NCI-H1417 (cell line): ENCODE data around the gene CSNK1A1.

Source experiments
- DNase-seq, 3 experiments: peaks; one replicate each; lab custom pipeline; 2025; lab: John Stamatoyannopoulos, UW

CSNK1A1 gene

DNA sequence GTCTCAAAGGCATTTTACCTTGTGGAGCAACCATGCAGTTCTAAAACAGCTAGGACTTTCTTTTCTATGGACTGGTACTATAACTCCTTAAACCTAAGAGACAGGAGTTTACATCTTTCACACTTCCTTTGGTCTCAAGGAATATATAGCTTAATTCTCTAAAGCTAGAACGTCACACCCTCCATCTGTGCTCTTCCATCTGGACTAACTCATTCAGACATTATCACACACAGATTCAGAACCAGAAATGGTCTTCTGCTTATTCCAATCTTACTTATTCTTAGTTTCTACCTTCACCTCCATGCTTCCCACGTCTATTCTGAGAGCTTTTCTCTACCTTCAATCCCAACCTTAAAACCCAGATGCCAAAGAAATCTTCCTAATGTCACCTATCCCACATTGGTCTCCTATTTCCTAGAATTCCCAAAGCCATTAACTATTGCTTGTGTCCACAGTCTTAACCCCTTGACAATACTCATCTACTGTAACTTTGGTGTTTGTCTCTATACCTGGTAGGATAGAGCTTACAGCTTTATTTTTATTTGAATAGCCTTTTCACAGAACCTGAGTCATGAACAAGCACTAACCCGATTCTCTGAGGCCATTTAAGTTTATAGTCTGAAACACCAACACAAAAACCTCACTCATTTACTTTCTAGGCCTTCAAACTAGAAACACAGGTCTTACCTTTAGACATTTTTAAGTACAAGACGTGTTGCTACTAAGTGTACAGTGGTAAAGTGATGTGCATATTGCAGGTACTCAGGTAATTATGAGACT is 22.8 kb downstream of the CSNK1A1 start:
- DNase-seq, result no peak

DNA sequence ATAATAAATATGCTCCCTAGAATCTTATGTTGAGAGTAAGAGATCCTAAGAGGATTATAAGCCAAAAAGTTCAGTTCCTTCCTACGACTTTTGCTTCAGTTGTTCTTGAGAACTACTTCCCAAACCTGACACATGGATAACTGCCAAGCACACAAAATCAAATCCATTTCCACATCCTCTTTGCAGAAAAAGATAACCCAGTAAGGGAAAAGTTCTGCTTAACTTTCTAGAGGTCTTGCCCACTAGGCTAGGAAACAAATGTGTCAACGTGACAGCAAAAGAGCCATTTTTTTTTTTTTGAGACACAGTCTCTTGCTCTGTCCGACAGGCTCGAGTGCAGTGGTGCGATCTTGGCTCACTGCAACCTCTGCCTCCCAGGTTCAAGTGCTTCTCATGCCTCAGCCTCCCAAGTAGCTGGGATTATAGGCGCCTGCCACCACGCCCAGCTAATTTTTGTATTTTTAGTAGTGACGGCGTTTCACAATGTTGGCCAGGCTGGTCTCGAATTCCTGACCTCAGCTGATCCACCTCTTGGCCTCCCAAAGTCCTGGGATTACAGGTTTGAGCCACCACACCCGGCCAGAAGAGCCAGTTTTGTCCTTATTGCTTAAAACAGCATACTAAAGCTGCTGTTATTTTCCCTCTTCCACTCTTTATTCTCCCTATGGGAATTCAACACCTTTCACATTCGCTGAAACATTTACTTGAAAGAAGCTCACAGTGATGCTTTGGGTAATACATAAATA is 24.2 kb downstream of the CSNK1A1 start:
- no peak for DNase-seq

DNA sequence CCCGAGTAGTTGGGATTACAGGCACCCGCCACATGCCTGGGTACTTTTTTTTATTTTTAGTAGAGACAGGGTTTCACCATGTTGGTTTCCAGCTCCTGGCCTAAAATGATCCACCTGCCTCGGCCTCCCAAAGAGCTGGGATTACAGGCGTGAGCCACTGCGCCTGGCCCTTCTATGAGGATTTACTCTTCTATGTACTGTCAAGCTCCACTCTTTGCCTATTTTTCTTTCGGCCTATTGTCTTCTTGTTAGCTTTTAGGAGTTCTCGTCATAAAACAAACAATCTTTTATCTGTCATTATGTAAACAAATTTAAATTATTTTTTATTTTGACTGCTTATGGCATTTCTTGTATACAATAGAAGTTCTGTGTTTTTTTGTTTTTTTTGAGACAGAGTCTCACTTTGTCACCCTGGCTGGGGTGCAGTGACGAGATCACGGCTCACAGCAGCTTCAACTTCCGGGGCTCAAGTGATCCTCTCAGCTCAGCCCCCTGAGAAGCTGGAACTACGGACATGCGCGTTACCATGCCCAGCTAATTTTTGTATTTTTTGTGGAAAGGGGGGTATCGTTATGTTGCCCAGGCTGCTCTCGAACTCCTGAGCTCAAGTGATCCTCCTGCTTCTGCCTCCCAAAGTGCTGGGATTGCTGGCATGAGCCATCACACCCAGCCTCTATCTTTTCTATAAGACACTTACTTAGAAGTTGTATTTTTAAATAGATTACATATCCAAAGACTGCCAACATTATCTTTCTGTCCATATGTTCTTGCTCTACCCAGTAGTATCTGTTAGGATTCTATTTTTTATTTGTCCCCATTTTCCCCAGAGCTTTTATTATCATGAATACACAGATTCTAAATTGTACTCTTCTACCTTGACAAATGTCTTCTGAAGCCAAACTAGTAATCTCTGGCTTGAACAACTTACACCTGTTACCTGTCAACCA is 29.2 kb downstream of the CSNK1A1 start:
- no peak for DNase-seq

DNA sequence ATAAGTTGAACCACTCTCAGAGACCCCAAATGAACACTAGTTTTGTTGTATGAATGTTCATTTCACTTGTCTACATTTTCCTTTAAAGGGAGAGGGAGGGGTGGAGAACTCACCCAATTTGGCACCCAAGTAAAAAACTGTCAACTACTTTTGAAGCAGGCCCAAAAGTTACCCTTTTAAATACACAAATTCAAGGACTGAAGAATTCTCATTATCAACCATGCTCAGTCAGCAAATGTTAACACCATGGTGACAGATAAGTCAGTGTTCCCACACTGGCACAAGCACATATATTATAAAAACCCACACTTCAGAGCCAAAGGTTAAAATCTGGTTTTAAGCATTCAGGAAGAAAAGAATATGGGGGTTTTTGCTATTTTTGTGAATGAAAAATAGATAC is 31.6 kb downstream of the CSNK1A1 start:
- no peak for DNase-seq

DNA sequence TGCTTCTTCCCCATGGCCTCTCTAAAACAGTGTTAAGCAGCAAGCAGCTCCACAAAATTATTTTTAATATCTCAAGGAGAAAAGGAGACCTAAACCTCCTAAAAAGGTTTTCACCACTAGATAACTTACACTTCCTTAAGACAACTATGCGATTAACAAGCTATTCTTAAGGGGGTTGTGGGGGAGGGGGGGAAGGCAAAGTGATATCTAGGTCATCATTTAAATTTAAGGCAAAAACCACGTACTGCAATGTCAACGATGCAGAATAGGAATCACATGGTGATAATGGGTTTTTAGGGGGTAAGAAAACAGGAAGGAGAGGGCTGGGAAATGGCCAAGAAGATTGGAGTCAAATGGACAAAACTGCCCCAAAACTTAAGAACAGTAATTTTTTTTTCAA is 32.6 kb downstream of the CSNK1A1 start:
- DNase-seq, result no peak

DNA sequence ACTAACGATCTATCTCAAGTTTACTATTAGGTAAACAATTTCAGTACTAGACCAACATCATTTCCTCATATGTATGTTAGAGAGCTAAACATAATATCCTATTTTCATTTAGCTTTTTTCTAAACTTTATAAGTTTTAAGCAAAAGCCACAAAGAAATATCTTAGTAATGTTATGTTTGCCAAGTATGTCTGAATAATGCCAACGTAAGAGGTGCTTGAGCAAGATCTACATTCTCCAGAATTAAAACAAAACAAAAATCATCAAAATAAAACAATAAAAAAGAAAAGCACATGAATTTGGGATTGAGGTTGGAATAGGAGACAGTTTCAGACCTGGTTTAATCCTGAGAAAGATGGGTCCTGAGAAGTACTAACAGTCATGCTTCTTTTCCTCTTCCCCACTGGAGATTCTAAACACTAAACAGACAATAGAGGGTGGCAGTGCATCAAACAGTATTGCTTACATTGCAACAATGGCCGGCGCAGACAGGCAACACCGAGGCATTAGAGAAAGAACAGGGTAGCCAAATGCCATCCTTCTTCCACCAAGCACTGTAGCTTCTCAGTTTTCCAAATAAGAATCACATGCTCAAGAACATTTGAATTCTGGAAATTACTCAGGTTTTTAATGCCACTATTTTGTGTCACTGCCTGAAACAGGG is 33.6 kb downstream of the CSNK1A1 start:
- peak in 1 of 3 experiments; percentile 9 for DNase-seq

DNA sequence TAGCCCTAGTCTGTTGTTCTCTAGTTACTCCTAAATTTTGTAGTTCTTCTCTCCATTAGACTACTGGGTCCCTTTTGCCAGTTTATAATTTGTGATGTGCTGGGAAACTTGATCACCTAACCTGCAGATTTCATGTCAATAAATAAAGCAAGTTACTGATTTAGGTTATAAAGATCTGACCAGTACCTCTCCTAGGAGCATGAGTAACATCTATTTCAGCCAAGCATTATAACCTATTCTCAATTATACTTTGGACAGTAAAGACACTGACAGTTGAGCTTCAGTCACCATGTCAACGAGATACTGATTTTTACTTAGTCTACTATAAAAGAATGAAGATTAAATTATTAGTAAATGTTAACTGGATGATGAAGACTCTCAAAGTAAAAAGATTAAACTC is 36.7 kb downstream of the CSNK1A1 start:
- no peak for DNase-seq

DNA sequence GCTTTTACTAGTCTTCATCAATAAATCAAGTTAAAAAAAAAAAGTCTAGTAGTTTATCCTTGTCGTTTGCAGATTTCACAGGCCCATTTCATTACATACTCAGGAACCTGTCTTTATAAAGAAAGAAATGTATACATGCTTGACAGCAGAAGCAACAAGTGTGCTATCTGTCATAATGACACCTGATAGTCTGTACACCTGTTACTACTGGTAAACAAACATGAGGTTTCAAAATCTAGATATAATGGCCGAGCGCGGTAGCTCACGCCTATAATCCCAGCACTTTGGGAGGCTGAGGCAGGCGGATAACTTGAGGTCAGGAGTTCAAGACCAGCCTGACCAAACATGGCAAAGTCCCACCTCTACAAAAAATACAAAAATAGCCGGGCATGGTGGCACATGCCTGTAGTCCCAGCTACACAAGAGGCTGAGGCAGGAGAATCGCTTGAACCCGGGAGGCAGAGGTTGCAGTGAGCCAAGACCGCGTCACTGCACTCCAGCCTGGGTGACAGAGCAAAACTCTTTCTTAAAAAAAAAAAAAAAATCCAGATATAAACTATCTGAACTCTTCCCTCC is 37.8 kb downstream of the CSNK1A1 start:
- DNase-seq, result peak in 1 of 3 experiments; percentile 32

DNA sequence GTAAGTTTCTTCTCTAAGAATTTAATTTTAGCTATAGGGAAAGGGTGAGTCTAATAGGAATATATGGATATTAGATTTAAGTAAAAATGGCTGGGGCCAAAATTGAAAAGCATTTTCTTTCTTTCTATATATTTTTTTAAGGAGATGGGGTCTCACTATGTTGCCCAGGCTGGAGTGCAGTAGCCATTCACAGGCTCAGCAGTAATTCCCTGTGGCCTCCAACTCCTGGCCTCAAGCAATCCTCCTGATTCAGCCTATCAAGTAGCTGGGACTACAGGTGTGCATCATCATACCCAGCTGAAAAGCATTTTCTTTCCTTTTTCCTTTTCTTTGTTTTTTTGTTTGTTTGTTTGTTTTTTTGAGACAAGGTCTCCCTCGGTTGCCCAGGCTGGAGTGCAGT is 41.1 kb downstream of the CSNK1A1 start:
- no peak for DNase-seq

DNA sequence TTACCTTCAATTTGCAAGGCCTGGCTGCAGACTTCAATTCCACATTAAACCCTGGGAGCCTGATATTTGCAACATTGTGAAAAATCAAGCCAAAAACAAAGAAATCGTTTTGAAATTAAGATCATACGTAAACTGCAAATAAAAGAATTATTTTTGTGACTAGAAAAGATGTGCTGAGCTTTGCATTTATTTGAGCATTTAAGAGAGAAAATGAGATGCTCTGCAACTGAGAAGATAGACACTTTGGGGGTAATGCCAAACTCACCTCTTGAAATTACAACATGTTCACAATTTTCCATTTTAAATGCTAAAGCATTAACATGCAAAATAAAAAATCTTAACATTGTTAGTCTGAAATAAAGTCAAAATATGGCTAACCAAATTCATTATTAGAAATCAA is 46.6 kb downstream of the CSNK1A1 start:
- no peak for DNase-seq

DNA sequence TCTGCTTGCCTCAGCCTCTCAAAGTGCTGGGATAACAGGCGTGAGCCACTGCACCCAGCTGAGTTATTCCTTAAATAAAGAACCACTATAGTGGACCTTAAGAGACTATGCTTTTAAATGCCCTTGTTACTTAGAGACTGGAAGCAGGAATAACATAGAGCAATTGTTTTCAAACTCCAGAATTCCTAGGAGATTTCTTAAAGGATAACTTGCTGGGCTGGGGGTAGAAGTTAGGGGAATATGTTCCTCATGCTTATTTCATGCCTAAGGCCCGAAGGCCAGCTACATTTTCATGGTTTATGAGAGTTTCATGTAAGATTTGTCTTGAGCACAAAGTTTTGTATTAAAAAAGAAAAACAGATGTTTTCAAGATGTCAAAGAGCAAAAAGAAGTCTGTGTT is 48.2 kb downstream of the CSNK1A1 start:
- no peak for DNase-seq

DNA sequence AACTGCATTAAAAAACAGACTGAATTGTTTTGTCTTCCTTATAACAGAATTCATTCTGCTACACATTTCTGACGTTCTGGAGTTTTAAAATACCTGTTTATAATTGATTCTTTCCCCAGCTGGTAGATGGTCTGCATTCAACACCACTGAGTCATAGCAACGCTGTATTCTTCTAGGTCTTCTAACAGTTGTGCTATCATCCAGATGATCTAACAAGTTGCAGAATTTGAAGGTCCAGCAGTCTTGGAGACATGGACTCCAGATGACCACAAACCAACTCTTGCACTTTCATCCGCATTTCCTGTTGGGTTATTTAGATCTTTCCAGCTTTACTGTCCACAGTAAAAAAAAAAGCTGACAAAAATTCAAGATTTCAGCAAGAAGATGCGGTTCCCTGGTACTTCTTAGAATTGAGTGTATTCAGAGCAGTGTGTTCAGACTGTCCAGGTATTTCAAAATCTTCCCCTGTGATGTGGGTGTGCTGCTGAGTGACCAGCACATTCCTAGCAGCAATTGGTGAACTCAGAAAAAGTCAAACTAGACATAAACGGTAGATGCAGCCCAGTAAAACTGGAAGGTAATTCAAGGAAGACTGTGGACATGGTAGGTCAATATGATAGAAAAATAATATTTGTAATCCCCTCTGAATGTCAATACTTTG is 50.2 kb downstream of the CSNK1A1 start:
- no peak for DNase-seq

DNA sequence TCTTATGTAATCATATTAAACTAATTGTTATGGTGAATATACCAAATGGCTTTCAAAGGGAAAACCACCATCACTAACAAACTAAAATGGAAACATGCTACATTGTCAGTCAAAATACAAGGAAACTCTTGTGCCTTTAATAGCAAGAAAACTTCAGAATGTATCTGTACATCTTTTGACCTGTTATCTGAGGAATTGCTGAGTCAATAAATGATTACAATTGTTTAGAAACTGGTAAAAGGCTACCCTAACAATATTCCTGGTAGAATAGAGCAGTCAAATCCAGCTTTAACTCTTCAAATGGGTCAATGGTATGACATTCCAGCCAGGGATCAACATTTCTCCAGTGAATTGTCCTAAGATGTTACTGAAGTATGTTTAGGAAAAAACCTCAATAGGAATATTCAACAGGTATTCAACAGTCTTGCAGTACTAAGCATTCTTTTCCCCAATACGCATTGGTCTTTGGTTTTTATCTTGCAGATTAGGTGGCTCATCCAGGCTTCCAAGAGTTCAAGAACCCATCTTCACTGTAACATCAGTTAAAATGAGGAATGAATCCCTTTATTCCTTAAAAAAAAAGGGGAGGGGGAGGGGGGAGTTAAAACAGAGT is 52.4 kb downstream of the CSNK1A1 start:
- DNase-seq, result no peak

DNA sequence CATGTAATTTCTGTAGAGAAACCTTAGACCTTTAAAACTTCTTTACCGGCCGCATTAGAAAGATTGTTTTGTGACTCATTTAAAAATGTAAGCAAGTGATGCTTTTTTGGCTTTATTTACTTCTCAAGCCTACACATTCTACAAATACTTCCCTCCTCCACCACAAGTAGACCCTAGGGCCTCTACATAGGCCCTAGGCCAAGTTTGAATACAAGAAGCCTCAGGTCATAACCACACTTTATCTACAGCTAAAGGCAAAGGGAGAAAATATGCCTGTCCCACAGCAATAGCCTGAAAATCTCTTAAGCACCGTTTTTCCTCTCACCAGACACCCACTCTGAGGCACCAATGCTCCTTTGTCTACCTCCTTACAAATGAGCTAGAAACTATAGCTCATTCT is 53.9 kb downstream of the CSNK1A1 start:
- DNase-seq, result no peak

DNA sequence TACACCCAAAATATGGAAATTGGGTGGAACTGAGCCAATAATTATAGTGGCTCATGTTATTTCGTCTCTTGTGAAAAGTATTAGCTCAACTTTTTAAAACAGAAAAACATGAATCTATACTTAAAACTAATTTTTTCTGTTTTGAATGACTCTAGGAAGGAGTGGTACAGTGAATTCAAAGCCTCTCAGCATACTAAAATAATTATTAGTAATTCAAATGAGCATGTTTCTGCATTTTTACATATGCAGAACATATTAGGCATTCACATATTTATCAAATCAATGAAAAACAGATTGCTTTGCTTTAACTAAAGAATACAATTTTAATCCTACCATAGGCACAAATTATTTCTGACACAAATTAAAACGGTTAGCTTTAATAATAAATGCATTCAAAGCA is 54.3 kb downstream of the CSNK1A1 start:
- DNase-seq, result no peak

DNA sequence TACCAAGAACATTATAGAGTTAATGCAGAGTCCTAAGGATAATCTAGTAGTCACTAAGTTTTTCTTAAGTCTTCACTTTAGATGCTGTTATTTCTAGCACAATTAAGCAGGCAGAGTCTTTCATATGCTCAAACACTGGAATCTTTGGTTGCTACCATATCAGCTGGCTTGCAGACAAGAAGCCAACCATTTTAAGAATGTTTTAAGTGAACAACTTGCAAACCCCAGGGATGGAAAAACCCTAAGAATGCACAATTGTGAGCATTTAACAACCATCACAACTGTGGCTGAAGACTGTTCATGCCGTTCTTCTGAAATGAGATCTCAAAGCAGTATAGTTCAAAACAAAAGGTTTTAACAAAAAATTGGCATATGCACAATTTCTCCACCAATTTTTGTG is 55.1 kb downstream of the CSNK1A1 start:
- DNase-seq, result no peak

DNA sequence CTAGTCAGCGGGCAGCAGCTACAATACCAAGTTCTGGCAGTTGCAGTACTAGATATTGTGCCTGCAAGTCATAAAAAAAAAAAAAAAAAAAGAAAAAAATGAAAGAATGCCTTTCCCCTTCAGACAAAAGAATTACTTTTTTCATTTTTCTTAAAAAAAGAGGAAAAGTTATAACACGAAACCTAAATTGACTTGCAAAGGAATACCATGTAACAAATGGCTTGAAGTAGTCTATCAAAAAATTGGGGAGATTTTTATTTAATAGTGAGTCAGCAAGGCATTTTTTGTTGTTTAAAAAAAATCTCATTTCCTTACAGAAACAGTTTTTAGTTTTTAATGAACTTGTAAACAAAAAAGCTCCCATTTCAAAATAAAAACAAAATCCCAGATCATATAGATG is 55.6 kb downstream of the CSNK1A1 start:
- no peak for DNase-seq

DNA sequence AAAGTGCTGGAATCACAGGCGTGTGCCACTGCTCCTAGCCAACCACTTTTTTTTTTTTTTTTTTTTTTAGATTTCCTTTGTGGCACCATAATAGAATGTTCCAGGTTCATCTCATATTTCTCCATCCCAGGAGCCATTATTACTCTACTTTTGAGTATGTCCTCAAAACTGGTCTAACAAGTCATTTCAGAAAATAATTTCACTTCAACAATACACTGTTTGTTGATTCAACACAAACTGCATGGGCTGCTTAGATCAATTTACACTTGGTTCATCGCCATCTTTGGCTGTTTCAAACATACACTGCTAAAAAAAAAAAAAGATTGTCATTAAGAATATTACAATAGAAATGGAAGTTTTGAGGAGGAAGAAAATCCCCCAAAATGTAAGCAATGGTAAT is 57.9 kb downstream of the CSNK1A1 start:
- DNase-seq, result peak in 1 of 3 experiments; percentile 37

DNA sequence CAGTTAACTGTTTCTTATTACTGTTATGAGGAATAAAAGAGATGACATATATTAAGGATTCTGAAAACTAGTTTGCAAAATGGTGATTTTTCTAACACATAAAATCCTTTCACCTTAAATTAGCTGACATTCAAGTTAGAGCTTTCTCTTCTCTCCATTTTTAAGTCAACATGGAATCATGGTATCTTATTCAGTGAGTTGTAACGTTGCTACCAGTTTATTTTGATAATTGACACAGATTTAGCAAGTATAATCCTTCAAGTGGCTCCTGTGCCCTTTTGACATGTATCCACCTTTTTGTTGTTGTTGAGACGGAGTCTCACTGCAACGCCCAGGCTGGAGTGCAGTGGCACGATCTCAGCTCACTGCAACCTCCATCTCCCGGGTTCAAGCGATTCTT is 58.5 kb downstream of the CSNK1A1 start:
- DNase-seq, result no peak
